ENCODE data around the gene RNF146.
"Not testable (repeated sequence)": the region's sequence is repeated elsewhere in the genome, so short reads cannot be mapped to it uniquely, and the experiment has no call there.

RNF146 gene

GRCh38 chr6:127317388-127318128 is 50.9 kb downstream of the RNF146 start:
- no peak for TF ChIP-seq CTCF (conservative IDR thresholded peaks at IDR 0.05; ENCODE audit: low read length)
- no peak for DNase-seq (ENCODE audit: low read depth)
- no peak overlapping the region for H3K4me3 ChIP-seq (ENCODE audit: low read length)

DNA sequence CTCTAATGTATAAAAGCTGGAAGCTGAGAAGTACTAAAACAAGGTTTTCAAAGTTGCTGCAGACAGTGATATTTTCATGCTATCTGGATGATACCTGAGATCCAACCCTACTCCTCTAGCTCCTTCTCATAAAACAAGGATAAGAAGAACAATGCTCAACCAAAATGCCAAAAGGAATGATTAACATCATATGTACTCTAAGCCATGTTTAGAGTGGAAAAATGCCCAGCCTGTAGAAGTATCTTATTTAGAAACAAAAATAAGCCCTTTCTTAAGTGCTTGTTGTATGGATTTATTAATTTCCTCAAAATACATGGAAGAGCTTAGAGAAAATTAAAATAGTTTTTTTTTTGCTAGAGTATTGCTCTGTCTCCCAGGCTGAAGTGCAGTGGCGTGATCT is 53.0 kb downstream of the RNF146 start:
- no peak for DNase-seq (ENCODE audit: low read depth)
- TF ChIP-seq CTCF (conservative IDR thresholded peaks at IDR 0.05; ENCODE audit: low read length): no peak
- no peak overlapping the region for H3K4me3 ChIP-seq (ENCODE audit: low read length)

DNA sequence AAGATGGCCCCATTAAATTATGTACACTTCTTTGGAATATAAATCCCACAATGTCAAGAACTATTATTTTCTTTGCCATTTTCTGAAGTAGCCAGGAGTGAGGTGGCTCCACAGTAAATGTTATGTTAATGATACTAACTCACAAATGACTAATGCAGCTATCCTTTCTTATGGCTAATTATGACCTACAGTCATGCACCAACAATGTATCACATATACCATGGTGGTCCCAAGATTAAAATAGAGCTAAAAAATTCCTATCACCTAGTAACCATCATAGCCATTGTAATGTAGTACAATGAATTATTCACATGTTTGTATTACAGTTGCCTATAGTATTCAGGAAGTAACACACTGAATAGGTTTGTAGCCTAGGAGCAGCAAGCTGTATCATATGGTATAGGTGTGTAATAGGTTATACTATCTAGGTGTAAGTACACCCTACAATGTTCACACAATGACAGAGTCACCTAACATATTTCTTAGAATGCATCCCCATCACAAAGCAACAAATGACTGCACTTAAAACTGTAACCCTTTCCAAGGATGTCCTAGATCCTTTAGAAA is 61.5 kb downstream of the RNF146 start:
- no peak overlapping the region for H3K4me3 ChIP-seq (ENCODE audit: low read length)
- DNase-seq (ENCODE audit: low read depth): peak; percentile 11
- no peak for TF ChIP-seq CTCF (conservative IDR thresholded peaks at IDR 0.05; ENCODE audit: low read length)

GRCh38 chr6:127331256-127331655 is 64.6 kb downstream of the RNF146 start:
- peak; percentile 6 for DNase-seq (ENCODE audit: low read depth)
- not testable (repeated sequence) for H3K4me3 ChIP-seq (ENCODE audit: low read length)

DNA sequence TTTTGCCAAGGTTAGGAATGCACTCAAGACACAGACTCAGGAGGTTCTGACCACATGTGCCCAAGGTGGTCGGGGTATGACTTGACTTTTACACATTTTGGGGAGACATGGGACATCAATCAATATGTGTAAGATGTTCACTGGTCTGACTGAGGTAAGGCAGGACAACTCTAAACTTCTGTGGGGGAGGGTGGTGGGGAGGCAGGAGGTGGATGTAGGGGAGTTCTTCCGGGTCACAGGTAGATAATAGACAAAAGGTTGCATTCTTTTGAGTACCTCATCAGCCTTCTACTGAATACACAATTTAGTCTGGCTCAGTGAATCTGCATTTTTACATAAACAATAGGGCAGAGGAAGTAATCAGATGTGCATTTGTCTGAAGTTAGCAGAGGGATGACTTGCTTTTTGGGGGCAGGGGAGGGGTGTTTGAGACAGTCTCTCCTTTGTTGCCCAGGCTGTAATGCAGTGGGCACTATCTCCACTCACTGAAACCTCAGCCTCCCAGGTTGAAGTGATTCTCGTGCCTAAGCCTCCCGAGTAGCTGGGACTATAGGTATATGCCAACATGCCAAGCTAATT is 65.8 kb downstream of the RNF146 start:
- H3K4me3 ChIP-seq (ENCODE audit: low read length): no peak overlapping the region
- no peak for TF ChIP-seq CTCF (conservative IDR thresholded peaks at IDR 0.05; ENCODE audit: low read length)
- DNase-seq (ENCODE audit: low read depth): no peak

Data from AG10803 (cell line).